ENCODE data around the gene STRC. TPM values are rescaled to one million over a fixed set of nuclear protein-coding genes. Genes with fewer than 3 reads are reported as not detected.
"Not testable (repeated sequence)": the region's sequence is repeated elsewhere in the genome, so short reads cannot be mapped to it uniquely, and the experiment has no call there.

The STRC gene
- total and polyA plus RNA-seq, 2 donors (not counting 1 experiment from before 2014, with no cell fraction given): 1.0 to 1.7 TPM

GRCh38 chr15:43659727-43660126 lies 41.1 kb upstream of the STRC start:
- H2AFZ ChIP-seq (ENCODE audit: insufficient read depth, low read depth, low read length, poor library complexity, severe bottlenecking); H3K4me3 ChIP-seq (ENCODE audit: control extremely low read depth in 1 of 5, extremely low read depth in 1 of 5, insufficient read depth in 1 of 5, low read depth in 2 of 5, low read length in 4 of 5); H3K9ac ChIP-seq (ENCODE audit: low read length); intact Hi-C loops (cut with micrococcal nuclease); POLR2A ChIA-PET; H4K20me1 ChIP-seq (ENCODE audit: control insufficient read depth, insufficient read depth, low read length, poor library complexity, severe bottlenecking); H3K4me1 Mint-ChIP-seq; H3K4me2 ChIP-seq (replicated peaks; ENCODE audit: low read depth, low read length, poor library complexity, severe bottlenecking); ATAC-seq (ENCODE audit: low read depth); H3K4me3 Mint-ChIP-seq; H3K27me3 ChIP-seq (replicated peaks in 1 of 4; ENCODE audit: control extremely low read depth in 1 of 4, control insufficient read depth in 3 of 4, insufficient read depth in 4 of 4, low read length in 3 of 4); H3K9me3 Mint-ChIP-seq (ENCODE audit: insufficient read depth); H3K9me3 ChIP-seq (ENCODE audit: control extremely low read depth in 1 of 3, control insufficient read depth in 2 of 3, insufficient read depth in 1 of 3, low read length in 2 of 3); H3K4me1 ChIP-seq (ENCODE audit: control insufficient read depth in 2 of 2, insufficient read depth in 2 of 2, low read length in 2 of 2); H3K27me3 Mint-ChIP-seq; DNase-seq; H3K27ac ChIP-seq (ENCODE audit: low read length in 2 of 2); H3K79me2 ChIP-seq (ENCODE audit: control insufficient read depth, insufficient read depth, low read length); CTCF ChIA-PET; H3K36me3 ChIP-seq (replicated peaks in 1 of 2; ENCODE audit: control extremely low read depth in 1 of 2, control insufficient read depth in 1 of 2, extremely low read depth in 1 of 2, insufficient read depth in 2 of 2, low read length in 1 of 2); H3K27ac Mint-ChIP-seq: not testable (repeated sequence)
- no CpG with 5 or more reads among the region's 10 CpGs for WGBS (ENCODE audit: insufficient coverage)

GRCh38 chr15:43649430-43649926 lies 30.9 kb upstream of the STRC start:
- WGBS (ENCODE audit: insufficient coverage): 100% methylated on average over 6 of the region's 16 CpGs
- H3K4me3 ChIP-seq (ENCODE audit: control extremely low read depth in 1 of 5, extremely low read depth in 1 of 5, insufficient read depth in 1 of 5, low read depth in 2 of 5, low read length in 4 of 5); H3K4me1 ChIP-seq (ENCODE audit: control insufficient read depth in 2 of 2, insufficient read depth in 2 of 2, low read length in 2 of 2); CTCF ChIA-PET; POLR2A ChIA-PET; H3K9me3 Mint-ChIP-seq (ENCODE audit: insufficient read depth); H3K79me2 ChIP-seq (ENCODE audit: control insufficient read depth, insufficient read depth, low read length); intact Hi-C loops (cut with micrococcal nuclease); DNase-seq; H3K4me2 ChIP-seq (replicated peaks; ENCODE audit: low read depth, low read length, poor library complexity, severe bottlenecking); H3K9me3 ChIP-seq (ENCODE audit: control extremely low read depth in 1 of 3, control insufficient read depth in 2 of 3, insufficient read depth in 1 of 3, low read length in 2 of 3); H3K4me1 Mint-ChIP-seq; H3K27me3 Mint-ChIP-seq; H3K9ac ChIP-seq (ENCODE audit: low read length); H3K36me3 ChIP-seq (replicated peaks in 1 of 2; ENCODE audit: control extremely low read depth in 1 of 2, control insufficient read depth in 1 of 2, extremely low read depth in 1 of 2, insufficient read depth in 2 of 2, low read length in 1 of 2); H3K27ac ChIP-seq (ENCODE audit: low read length in 2 of 2); H3K27me3 ChIP-seq (replicated peaks in 1 of 4; ENCODE audit: control extremely low read depth in 1 of 4, control insufficient read depth in 3 of 4, insufficient read depth in 4 of 4, low read length in 3 of 4); H3K4me3 Mint-ChIP-seq; H2AFZ ChIP-seq (ENCODE audit: insufficient read depth, low read depth, low read length, poor library complexity, severe bottlenecking); H4K20me1 ChIP-seq (ENCODE audit: control insufficient read depth, insufficient read depth, low read length, poor library complexity, severe bottlenecking); H3K27ac Mint-ChIP-seq: not testable (repeated sequence)
- peak; percentile 41 for ATAC-seq (ENCODE audit: low read depth)
